GM19467 (cell line): ENCODE measurements around the gene PBX2.
A peak's percentile ranks its signal among the peaks of the same experiment; 100 is the strongest.
"Not testable (repeated sequence)": the region's sequence is repeated elsewhere in the genome, so short reads cannot be mapped to it uniquely, and the experiment has no call there.

Experiments used
- ATAC-seq: cut with Tn5 transposase; IDR thresholded peaks from one replicate; pipeline ENCODE4 v1.9.1; 2021; ENCODE audit warnings: mild to moderate bottlenecking, moderate library complexity; ENCODE audit not compliant: unreplicated experiment

PBX2 gene

GRCh38 chr6:32203426-32204267 lies 13.6 kb upstream of the PBX2 start:
- ATAC-seq, result no peak

GRCh38 chr6:32202186-32202585 lies 12.2 kb upstream of the PBX2 start:
- ATAC-seq, result no peak

GRCh38 chr6:32200711-32201475 lies 10.9 kb upstream of the PBX2 start:
- ATAC-seq, result no peak

DNA sequence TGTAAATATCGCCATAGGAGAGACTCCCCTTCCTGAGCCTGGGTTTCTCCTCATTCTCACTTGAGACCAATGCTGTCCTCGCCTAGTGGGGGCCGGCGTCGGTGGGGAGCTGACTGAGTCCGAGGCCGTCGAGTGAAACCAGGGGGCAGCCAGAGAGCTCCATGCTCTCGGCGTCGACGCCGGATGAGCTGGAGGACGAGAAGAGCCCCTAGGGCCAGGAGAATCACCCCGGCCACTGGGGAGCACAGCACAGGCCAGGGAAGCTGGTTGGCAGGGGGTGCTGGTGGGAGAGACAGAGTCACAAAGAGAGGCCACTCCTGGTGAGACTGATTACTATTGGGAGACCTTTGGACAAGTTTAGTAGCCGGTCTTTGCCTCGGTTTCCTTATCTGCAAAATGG lies 8.9 kb upstream of the PBX2 start:
- no peak for ATAC-seq

DNA sequence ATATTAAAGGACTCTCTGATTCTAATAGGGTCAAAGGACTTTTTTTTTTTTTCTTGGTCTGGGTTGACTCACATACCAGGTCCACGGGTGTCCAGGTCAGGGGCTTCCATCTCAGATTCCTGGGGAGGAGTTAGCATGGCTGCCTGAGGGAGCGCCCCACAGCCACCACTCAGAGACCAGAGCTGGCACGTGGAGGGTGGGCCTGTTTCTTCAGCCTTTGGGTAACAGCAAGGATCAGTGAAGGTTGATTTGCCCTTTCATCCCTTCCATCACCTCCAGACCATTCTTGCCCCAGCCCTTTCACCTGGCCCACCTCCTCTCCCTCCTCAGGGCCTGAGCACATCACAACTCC lies 8.3 kb upstream of the PBX2 start:
- ATAC-seq, result no peak

DNA sequence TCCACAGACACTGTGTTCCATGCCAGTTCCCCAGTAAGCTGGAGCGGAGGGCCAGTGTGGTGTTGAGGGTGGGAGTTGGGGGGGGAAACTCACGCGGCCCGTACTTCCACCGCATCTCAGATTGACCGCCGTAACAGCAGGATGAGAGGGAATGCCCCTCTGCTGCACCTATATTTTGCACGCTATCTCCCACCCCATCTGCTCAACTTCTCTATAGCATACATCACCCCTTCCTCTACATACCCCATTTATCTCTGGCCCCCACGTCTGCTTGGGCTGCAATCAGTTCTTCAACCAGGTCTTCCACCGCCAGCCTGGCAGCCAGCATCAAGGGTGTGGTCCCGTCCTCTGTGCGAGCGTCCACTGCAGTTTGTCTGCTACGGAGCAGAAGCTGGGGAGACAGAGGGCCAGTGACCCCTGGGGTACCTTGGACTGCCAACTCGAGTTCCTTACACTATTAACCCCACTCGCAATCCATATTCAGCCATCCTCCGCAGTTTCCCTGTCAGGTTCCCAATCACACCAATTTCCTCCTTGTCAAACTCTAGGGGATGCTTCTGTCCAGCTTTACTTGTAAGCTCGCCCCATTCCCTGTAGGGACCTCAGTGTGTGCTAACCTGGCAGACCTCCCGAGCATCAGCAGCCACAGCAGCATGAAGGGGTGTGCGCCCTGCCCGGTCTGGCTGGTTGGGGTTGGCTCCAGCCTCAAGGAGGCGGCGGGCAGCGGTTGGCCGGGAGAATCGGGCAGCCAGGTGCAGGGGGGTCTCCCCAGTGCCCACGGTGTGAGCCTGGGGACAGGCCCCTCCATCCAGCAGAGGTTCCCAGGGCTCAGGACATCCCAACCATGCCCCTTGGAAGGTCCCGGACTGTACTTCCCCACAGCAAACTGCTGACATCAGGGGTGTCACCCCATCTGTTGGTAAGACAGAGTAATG lies 6.9 kb upstream of the PBX2 start:
- ATAC-seq, result no peak

GRCh38 chr6:32195902-32196681 lies 6.1 kb upstream of the PBX2 start:
- peak; percentile 80 for ATAC-seq

DNA sequence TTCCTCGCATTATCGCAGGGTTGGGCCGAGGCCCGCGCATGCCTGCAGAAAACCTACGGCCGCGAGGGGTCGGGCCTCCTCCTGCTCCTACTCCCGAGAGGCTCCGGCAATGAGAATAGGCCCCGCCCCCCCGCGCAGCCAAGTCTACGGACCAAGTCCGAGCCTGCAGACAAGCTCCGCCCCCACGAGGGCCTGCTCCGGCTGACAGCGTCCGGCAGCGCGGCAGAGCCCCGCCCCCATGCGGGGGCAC lies 5.6 kb upstream of the PBX2 start:
- peak; percentile 65 for ATAC-seq

GRCh38 chr6:32194825-32195651 lies 5.0 kb upstream of the PBX2 start:
- no peak for ATAC-seq

DNA sequence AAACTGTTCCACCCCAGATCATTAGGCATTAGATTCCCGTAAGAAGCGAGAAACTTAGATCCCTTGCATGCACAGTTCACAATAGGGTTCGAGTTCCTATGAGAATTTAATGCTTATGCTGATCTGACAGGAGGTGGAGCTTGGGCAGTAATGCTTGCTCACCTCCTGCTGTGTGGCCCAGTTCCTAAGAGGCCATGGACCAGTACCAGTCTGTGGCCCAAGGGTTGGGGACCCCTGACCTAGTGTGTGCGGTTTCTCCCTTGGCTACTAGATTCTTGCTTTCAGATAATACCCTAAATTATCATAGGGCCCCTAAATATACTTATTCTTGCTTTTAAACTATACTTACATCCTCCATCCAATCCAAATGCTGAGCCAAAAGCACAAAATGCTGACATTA lies 4.4 kb upstream of the PBX2 start:
- ATAC-seq, result no peak

- ATAC-seq, result not testable (repeated sequence)
Observed at GRCh38 chr6:32193096-32193495, 3.1 kb upstream of the PBX2 start.

DNA sequence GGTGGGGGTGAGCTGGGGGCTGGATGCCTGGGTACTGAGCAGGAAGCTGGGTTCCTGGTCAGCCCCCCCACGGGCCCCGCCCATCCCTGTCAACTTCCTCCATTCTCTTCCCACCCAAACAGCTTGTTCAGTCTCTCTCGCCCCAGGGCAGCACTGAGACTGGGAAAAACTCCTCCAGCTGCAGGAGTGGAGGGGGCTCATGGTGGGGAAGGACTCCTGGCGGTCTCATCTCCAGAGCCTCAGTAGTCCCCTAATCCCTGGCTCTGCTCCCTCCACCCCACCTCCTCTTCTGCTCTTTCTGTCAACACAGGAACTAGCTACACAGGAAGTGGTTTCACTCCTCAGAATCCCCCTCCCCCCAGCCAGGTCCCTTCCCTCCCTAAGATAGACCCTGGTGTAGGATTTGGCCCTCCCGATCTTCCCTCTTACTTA lies 2.6 kb upstream of the PBX2 start, which contains the start of gene GPSM3:
Gene GPSM3 (minus strand): TSS at position 36 of the 432 bp plus-strand sequence. CDS start 130 bp downstream, outside the sequence.
- no peak for ATAC-seq

DNA sequence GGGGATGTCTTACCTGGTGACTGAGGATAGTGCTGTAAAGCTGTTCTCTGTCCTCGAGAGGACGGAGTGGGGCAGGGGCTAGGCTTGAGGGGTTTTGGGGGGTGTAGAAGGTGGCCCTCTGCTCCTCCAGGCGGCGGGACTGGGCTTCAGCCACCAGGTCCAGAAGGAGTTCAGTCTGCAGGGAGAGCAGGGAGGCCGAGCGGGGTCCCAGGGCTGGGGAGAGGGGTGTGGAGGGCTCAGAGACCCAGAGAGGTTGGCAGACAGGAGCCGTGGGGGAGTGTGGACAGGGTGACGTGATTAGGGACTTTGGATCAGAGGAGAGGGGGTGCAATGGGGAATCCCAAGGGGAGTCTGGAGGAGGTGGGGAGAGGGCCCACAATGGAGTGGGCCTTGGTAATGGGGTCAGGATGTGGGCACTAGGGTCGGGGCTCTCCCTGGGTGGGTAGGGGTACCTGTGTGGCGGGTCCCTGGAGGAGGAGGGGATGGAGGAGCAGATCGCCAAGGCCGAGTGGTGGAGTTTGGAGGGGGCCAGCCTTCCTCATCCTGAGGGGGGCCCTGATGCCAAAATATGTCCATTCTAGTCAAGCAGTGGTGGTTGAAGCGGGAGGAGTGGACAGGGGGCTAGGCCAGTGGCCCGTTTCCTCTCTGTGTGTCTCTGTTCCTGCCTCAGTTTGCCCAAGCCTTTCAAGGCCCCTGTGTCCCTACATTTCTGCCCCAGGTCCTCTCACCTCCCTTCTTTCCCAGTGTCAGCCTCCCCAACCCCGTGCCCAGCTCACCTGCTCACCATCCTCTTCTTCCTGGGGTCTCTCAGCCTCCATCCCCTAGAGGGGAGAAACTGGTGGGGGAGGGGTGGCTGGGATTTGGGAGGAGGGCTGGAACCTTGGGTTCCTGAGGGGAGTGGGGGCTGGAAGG lies 1.9 kb upstream of the PBX2 start:
- no peak for ATAC-seq

DNA sequence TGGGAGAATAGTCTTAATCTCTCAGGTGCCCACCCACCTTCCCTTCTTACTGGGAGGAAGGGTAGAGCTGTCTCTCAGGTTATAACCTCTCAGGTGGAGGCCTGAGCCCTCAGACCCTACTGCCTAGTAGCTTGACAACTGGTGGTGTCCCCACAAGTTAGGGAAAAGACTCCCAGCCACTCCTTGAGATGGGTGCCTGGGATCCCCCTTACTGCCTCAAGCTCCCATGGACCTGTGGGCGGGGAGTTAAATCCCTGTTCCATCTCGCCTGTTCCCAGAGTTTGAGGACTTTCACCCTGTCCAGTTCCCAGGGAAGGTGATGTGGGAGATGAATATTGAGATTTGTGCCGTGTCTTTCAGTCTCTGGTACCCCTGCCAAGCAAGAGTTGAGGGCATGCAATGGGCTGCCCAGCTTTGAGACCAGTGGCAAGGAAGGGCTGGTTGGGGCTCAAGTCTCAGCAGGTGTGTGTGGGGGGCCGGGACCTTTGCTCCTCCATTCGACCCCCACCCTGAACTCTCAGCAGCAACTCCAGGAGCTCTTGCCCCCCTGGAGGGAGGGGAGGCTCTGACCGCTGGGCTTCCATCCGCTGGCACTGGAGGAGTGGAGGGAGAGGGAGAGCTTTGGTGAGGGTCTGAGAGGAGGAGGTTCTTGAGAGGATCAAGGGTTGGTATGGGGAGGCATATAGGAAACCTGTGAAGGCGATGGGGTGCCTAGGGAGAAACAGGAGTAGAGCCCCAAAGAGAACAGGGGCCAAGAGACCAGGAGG lies 1.1 kb upstream of the PBX2 start:
- ATAC-seq, result no peak

DNA sequence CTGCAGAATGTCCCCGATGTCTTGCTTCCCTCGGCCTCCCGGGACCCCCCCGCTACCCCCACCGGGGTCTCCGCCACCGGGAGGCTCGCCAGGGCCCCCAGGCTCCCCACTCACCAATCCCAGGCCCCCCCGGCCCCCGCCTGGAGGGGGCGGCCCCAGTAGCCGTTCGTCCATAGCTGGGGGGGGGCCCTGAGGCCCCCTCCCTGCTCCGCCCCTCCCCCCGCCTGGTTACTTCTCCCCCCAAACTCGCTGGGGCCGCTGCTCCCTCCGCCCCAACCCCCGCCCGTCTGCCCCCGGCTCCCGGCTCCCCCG lies 304 bp downstream of the PBX2 start:
- ATAC-seq, result no peak

GRCh38 chr6:32189069-32189741 lies 797 bp downstream of the PBX2 start:
- no peak for ATAC-seq

DNA sequence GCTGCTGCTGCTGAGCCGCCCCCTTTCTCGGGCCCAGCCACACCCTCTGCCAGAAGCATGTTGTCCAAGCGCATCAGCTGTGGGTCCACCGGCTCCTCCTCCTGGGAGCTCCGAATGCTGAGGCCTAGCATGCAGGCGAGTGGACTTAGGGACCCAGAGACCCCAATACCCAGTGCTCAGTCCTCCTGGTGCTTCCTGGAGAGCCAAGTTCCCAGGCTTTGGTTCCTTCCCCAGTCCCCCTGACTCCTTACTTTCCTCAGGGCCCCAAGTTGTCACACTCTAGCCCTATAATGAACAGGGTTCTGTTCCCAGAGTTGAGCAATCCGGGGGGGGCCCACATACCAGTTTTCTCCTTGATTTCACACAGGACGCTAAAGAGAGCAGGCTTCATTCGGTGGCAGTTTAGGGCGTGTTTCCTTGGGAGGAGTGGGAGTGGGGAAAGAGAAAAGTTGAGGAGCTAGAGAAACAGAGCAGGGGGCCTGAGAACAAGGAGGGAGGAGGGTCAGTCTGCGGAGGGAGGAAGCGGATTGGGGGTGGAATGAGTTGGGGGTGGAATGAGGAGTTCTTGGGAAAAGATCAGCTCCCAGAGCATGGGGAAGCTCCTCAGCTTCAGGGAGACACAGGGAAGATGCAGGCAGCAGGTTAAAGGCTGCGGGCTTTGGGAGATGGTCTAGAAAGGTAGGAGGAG lies 1.5 kb downstream of the PBX2 start:
- no peak for ATAC-seq
